ENCODE measurements around the gene KYAT1.

KYAT1 gene

DNA sequence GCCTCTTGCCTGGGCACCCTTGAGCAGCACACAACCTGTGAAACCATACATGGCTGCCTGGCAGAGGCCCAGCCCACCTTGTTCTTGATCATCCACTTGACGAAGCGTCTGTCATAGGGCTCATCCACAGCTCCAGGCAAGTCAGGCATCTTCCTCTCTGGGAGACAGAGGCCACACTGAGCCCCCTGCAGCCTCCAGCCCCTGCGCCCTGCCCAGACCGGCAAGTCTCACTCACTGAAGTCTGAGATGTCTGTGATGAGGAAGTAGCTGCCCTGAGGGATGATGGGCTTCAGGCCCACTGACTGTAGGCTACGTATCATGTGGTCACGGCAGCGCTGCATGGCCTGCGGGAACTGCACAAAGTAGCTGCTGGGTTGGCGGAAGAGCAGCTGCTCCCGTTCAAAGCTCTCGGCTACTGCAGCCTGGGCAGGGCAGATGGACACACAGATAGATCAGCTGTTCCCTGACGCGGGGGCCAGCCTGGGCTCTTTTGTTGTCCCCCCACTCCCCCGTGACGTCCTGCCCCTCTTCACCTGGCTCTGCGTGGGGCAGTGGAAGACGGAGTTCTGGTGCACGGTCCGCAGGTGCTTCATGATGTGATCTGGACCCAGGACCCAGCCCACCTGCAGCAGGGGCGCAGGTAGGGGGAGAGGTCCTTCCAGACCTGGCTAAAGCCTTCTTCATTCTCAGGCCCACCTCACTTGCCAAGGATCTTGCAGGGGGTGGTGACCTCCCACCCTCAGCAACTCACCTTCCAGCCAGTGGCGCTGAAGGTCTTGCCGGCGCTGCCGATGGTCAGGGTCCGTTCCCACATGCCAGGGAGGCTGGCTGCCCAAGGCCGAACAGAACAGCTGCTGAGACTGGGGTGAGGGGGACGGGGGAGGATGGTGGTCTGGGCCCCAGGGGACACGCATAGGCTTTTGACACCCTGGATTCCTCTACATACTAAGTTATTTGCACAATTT, 46.2 kb downstream of the KYAT1 start:
- Histone ChIP-seq H3K4me3 (ENCODE audit: low read depth in 1 of 2, low read length in 2 of 2) (no peak overlapping the region), H3K36me3 (ENCODE audit: control insufficient read depth in 1 of 2, insufficient read depth in 2 of 2, low read length in 2 of 2) (peaks cover 0 to 8% of the 10 kb centered on the region in 2 donors), H3K4me1 (ENCODE audit: control insufficient read depth in 1 of 2, insufficient read depth in 2 of 2, low read length in 2 of 2) (no peaks in the 10 kb centered on the region), H3K27me3 (ENCODE audit: low read depth, low read length) (no peaks in the 10 kb centered on the region), H3K9me3 (ENCODE audit: control insufficient read depth in 1 of 2, low read length in 2 of 2) (no peaks in the 10 kb centered on the region), H3K27ac (ENCODE audit: low read length) (no peak overlapping the region)

DNA sequence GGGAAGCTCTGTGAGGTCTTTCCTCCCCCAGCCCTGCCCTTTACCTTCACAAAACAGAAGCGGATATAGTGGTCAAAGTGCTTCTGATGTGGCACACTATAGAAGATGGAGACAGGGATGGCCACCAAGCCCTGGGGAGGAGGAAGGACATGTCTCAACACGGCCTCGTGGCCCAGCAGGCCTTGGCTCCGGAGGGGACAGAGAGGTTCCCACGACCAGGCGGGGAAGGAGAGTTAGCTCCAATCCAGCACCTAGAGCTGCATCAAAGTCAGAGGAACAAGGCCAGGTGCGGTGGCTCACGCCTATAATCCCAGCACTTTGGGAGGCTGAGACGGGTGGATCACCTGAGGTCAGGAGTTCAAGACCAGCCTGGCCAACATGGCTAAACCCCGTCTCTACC, 48.1 kb downstream of the KYAT1 start:
- H3K27me3 ChIP-seq (ENCODE audit: low read depth, low read length), result no peaks in the 10 kb centered on the region
- no peak overlapping the region for H3K27ac ChIP-seq (ENCODE audit: low read length)
- H3K9me3 ChIP-seq (ENCODE audit: control insufficient read depth in 1 of 2, low read length in 2 of 2), result no peaks in the 10 kb centered on the region
- peaks cover 4 to 11% of the 10 kb centered on the region in 2 donors for H3K4me1 ChIP-seq (ENCODE audit: control insufficient read depth in 1 of 2, insufficient read depth in 2 of 2, low read length in 2 of 2)
- H3K4me3 ChIP-seq (ENCODE audit: low read depth in 1 of 2, low read length in 2 of 2), result no peak overlapping the region
- H3K36me3 ChIP-seq (ENCODE audit: control insufficient read depth in 1 of 2, insufficient read depth in 2 of 2, low read length in 2 of 2), result peaks cover 0 to 8% of the 10 kb centered on the region in 2 donors

GRCh38 chr9:128829477-128830251, 52.1 kb downstream of the KYAT1 start, which contains the start of gene SPOUT1:
TSS of gene SPOUT1 (minus strand) at chr9:128829794. CDS start at chr9:128829780, 14 bp downstream.
- H3K9me3 ChIP-seq (ENCODE audit: control insufficient read depth in 1 of 2, low read length in 2 of 2), result no peaks in the 10 kb centered on the region
- peaks cover 2 to 26% of the 10 kb centered on the region in 2 donors for H3K36me3 ChIP-seq (ENCODE audit: control insufficient read depth in 1 of 2, insufficient read depth in 2 of 2, low read length in 2 of 2)
- peak within 1 kb of the TSS; percentile 80 to 99 for H3K4me3 ChIP-seq (ENCODE audit: low read depth in 1 of 2, low read length in 2 of 2)
- H3K4me1 ChIP-seq (ENCODE audit: control insufficient read depth in 1 of 2, insufficient read depth in 2 of 2, low read length in 2 of 2), result peaks cover 6 to 15% of the 10 kb centered on the region in 2 donors
- H3K27ac ChIP-seq (ENCODE audit: low read length), result peak within 1 kb of the TSS; percentile 16
- H3K27me3 ChIP-seq (ENCODE audit: low read depth, low read length), result no peaks in the 10 kb centered on the region

DNA sequence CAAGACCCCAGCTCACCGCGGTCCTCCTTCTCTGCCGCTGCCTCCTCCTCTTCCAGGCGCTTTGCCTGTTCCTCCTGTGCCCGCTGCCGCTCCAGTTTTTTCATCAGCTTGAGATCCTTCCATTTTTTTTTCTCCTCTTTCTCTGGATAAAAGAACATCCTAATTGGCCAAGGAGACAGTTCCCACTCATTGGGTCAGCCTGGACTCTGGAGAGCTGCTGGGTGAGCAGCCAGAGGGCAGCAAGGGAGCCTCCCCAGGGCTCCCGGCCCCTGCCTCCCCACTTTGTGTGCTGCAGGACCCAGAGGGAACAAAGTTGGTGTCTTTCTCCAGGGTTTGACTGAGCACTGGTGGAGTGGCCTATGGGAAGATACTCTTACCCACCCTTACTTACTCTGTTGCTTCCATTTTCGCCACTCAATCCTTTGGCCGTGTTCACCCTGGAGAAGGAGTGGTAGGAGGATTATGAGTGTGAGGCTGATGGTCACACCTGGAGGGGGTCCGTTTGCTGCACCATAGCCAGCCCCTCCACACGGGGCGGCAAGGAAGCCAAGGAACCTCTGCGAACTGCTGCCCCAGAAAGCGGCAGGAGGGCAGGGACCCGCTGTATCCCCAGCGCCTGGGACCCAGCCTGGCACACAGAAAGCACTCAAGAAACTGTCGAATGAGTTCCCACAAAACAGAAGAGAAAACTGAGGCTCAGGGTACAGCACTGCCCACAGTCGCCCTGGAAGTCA, 52.9 kb downstream of the KYAT1 start:
- H3K36me3 ChIP-seq (ENCODE audit: control insufficient read depth in 1 of 2, insufficient read depth in 2 of 2, low read length in 2 of 2), result peaks cover 6 to 33% of the 10 kb centered on the region in 2 donors

GRCh38 chr9:128828267-128828666, 53.5 kb downstream of the KYAT1 start:
- Histone ChIP-seq H3K4me3 (ENCODE audit: low read depth in 1 of 2, low read length in 2 of 2) (no peak overlapping the region), H3K9me3 (ENCODE audit: control insufficient read depth in 1 of 2, low read length in 2 of 2) (no peaks in the 10 kb centered on the region), H3K27ac (ENCODE audit: low read length) (no peak overlapping the region), H3K4me1 (ENCODE audit: control insufficient read depth in 1 of 2, insufficient read depth in 2 of 2, low read length in 2 of 2) (peaks cover 6 to 15% of the 10 kb centered on the region in 2 donors), H3K27me3 (ENCODE audit: low read depth, low read length) (no peaks in the 10 kb centered on the region), H3K36me3 (ENCODE audit: control insufficient read depth in 1 of 2, insufficient read depth in 2 of 2, low read length in 2 of 2) (peaks cover 6 to 40% of the 10 kb centered on the region in 2 donors)

More for the DNA sequence above, 52.9 kb downstream of the KYAT1 start:
- H3K27me3 ChIP-seq (ENCODE audit: low read depth, low read length), result no peaks in the 10 kb centered on the region
- peak overlapping the region; percentile 16 for H3K27ac ChIP-seq (ENCODE audit: low read length)
- peak overlapping the region; percentile 80 to 99 for H3K4me3 ChIP-seq (ENCODE audit: low read depth in 1 of 2, low read length in 2 of 2)
- H3K4me1 ChIP-seq (ENCODE audit: control insufficient read depth in 1 of 2, insufficient read depth in 2 of 2, low read length in 2 of 2), result peaks cover 6 to 15% of the 10 kb centered on the region in 2 donors
- no peaks in the 10 kb centered on the region for H3K9me3 ChIP-seq (ENCODE audit: control insufficient read depth in 1 of 2, low read length in 2 of 2)

- Histone ChIP-seq H3K27ac (ENCODE audit: low read length) (no peak overlapping the region), H3K27me3 (ENCODE audit: low read depth, low read length) (no peaks in the 10 kb centered on the region), H3K36me3 (ENCODE audit: control insufficient read depth in 1 of 2, insufficient read depth in 2 of 2, low read length in 2 of 2) (peaks cover 14 to 57% of the 10 kb centered on the region in 2 donors), H3K4me3 (ENCODE audit: low read depth in 1 of 2, low read length in 2 of 2) (no peak overlapping the region), H3K9me3 (ENCODE audit: control insufficient read depth in 1 of 2, low read length in 2 of 2) (no peaks in the 10 kb centered on the region), H3K4me1 (ENCODE audit: control insufficient read depth in 1 of 2, insufficient read depth in 2 of 2, low read length in 2 of 2) (peaks cover 6 to 15% of the 10 kb centered on the region in 2 donors)
These were observed 55.6 kb downstream of the KYAT1 start for GRCh38 chr9:128825923-128826700.

DNA sequence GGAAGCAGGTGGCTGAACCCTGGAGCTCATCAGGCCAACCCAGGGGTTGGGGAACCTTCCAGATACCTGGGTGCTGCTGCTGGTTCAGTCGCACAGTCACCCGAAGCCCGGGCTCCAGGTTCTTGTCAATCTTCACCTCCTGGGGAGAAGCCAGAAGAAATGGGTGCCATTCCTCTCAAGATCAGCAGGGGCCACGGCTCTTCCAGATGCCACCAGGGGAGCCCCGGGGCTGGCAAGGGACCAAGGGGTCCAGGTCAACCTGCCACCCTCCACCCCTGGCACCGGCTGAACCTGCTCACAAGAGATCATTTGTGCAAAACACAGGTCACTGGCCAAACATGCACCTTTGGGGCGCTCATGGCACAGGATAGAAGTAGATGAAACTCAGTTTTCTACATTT, 56.8 kb downstream of the KYAT1 start:
- Histone ChIP-seq H3K4me1 (ENCODE audit: control insufficient read depth in 1 of 2, insufficient read depth in 2 of 2, low read length in 2 of 2) (peaks cover 6 to 15% of the 10 kb centered on the region in 2 donors), H3K9me3 (ENCODE audit: control insufficient read depth in 1 of 2, low read length in 2 of 2) (no peaks in the 10 kb centered on the region), H3K27ac (ENCODE audit: low read length) (no peak overlapping the region), H3K36me3 (ENCODE audit: control insufficient read depth in 1 of 2, insufficient read depth in 2 of 2, low read length in 2 of 2) (peaks cover 14 to 57% of the 10 kb centered on the region in 2 donors), H3K4me3 (ENCODE audit: low read depth in 1 of 2, low read length in 2 of 2) (no peak overlapping the region), H3K27me3 (ENCODE audit: low read depth, low read length) (no peaks in the 10 kb centered on the region)

DNA sequence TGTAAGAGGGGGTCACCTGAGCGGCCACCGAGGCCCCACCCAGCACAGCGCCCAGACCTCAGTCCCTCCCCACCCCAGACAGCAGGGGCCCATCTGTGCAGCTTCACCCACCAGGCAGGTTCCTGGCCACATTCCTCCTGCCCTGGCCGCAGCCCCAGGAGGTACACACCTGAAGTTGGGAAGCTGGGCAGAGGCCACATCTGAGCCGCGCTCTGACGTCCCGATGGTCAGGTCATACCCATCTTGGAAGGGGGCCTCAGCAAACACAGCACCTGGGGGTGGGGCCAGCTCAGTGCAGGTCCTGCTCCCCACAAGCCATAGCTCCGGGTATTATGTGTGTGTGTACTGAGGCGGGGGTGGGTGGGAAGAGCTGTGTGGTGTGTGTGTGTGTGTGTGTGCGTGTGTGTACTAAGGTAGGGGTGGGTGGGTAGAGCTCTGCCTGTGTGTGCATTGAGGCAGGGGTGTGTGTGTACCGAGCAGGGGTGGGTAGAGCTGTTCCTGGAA, 57.8 kb downstream of the KYAT1 start:
- peaks cover 14 to 57% of the 10 kb centered on the region in 2 donors for H3K36me3 ChIP-seq (ENCODE audit: control insufficient read depth in 1 of 2, insufficient read depth in 2 of 2, low read length in 2 of 2)
- no peaks in the 10 kb centered on the region for H3K9me3 ChIP-seq (ENCODE audit: control insufficient read depth in 1 of 2, low read length in 2 of 2)
- no peak overlapping the region for H3K4me3 ChIP-seq (ENCODE audit: low read depth in 1 of 2, low read length in 2 of 2)
- no peaks in the 10 kb centered on the region for H3K27me3 ChIP-seq (ENCODE audit: low read depth, low read length)
- no peak overlapping the region for H3K27ac ChIP-seq (ENCODE audit: low read length)
- H3K4me1 ChIP-seq (ENCODE audit: control insufficient read depth in 1 of 2, insufficient read depth in 2 of 2, low read length in 2 of 2), result peaks cover 5 to 20% of the 10 kb centered on the region in 2 donors

DNA sequence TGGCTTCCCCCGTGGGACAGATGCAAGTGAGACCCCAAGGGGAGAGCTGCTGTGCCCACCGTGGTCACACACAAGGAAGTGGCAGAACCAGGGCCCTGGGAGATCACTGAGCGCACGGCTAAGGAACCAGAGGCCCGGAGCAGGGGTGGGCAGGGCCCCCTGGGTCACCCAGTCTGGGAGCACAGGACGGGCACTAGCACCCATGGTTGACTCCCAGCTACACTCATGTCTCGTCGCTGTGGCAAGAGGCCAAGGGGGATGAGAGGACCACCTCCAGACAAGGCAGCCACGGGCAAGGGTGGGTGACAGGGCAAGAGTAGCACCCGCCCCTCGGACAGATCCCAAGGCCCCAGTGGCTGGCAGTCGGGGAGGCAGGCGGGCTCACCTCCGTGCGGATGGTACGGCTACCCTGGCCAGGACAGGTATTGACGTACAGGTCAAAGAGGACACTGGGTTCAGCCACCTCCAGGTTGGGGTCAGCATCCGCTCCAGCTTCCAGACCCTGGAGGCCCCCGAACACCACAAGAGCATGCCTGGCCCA, 58.3 kb downstream of the KYAT1 start:
- H3K4me1 ChIP-seq (ENCODE audit: control insufficient read depth in 1 of 2, insufficient read depth in 2 of 2, low read length in 2 of 2), result peaks cover 0 to 15% of the 10 kb centered on the region in 2 donors
- H3K9me3 ChIP-seq (ENCODE audit: control insufficient read depth in 1 of 2, low read length in 2 of 2), result no peaks in the 10 kb centered on the region
- H3K27me3 ChIP-seq (ENCODE audit: low read depth, low read length), result no peaks in the 10 kb centered on the region
- no peak overlapping the region for H3K27ac ChIP-seq (ENCODE audit: low read length)
- H3K36me3 ChIP-seq (ENCODE audit: control insufficient read depth in 1 of 2, insufficient read depth in 2 of 2, low read length in 2 of 2), result peaks cover 14 to 57% of the 10 kb centered on the region in 2 donors
- no peak overlapping the region for H3K4me3 ChIP-seq (ENCODE audit: low read depth in 1 of 2, low read length in 2 of 2)

Data from muscle layer of duodenum (tissue), 2 donors.